CD4-positive, alpha-beta T cell (primary cell): ENCODE measurements around the gene MARCHF3. TPM values are rescaled to one million over a fixed set of nuclear protein-coding genes. Genes with fewer than 3 reads are reported as not detected.
"Not testable (repeated sequence)": the region's sequence is repeated elsewhere in the genome, so short reads cannot be mapped to it uniquely, and the experiment has no call there.

Experiments
- ATAC-seq: fragments of 200-7000 bp; cut with Tn5 transposase; one replicate; pipeline ENCODE4 v1.10.0; 2022; ENCODE audit warnings: mild to moderate bottlenecking; ENCODE audit not compliant: poor library complexity
- CTCF ChIA-PET: fragments of 350-600 bp; sonication (Branson Sonifier 250); formaldehyde crosslinking; loops from one replicate; lab custom pipeline; 2021; ENCODE audit warnings: antibody characterized with exemption, inconsistent platforms; lab: Charles Lee
- POLR2A ChIA-PET: fragments of 350-600 bp; sonication (Branson Sonifier 250); formaldehyde crosslinking; loops from one replicate; lab custom pipeline; 2021; ENCODE audit warnings: antibody characterized with exemption, inconsistent platforms; lab: Charles Lee
- DNase-seq, 14 experiments: peaks; one replicate each; pipeline ENCODE4 v3.0.0-alpha.2; 2013 to 2020; ENCODE audit warnings: mixed read lengths in 2 of 14
- H3K27ac ChIP-seq, 2 donors: one replicate each; pipeline versions ENCODE4 v1.5.1 to v1.7.0; 2013; ENCODE audit warnings: low read length in 2 of 2, low read depth in 1 of 2, mild to moderate bottlenecking in 1 of 2
- H3K27me3 ChIP-seq, 2 experiments: 1 replicate in 1 of 2; 2 replicates in 1 of 2; pipeline versions ENCODE4 v1.6.1 to v1.7.0; 2013; ENCODE audit warnings: low read length in 2 of 2, control low read depth in 1 of 2, mild to moderate bottlenecking in 1 of 2, moderate library complexity in 1 of 2; ENCODE audit not compliant: insufficient read depth in 2 of 2, control insufficient read depth in 1 of 2
- H3K36me3 ChIP-seq: one replicate; pipeline ENCODE4 v1.6.1; 2013; ENCODE audit warnings: low read length, control low read depth; ENCODE audit not compliant: insufficient read depth
- H3K4me1 ChIP-seq: one replicate; pipeline ENCODE4 v1.6.1; 2013; ENCODE audit warnings: low read length, control low read depth; ENCODE audit not compliant: insufficient read depth
- H3K4me3 ChIP-seq: one replicate; pipeline ENCODE4 v1.5.1; 2013; ENCODE audit warnings: mild to moderate bottlenecking, low read length, moderate library complexity
- H3K9me3 ChIP-seq, 2 experiments: 1 replicate in 1 of 2; 2 replicates in 1 of 2; pipeline versions ENCODE4 v1.6.1 to v1.7.0; 2013; ENCODE audit warnings: low read length in 2 of 2, mild to moderate bottlenecking in 2 of 2, control low read depth in 1 of 2, moderate library complexity in 1 of 2; ENCODE audit not compliant: control insufficient read depth in 1 of 2, insufficient read depth in 1 of 2
- H3K27ac Mint-ChIP-seq: one replicate; pipeline ENCODE4 v1.8.0; 2020; ENCODE audit warnings: mixed read lengths
- H3K27me3 Mint-ChIP-seq: one replicate; pipeline ENCODE4 v1.8.0; 2021; ENCODE audit warnings: mixed read lengths
- H3K36me3 Mint-ChIP-seq: one replicate; pipeline ENCODE4 v1.8.0; 2021; ENCODE audit warnings: low read depth, mixed read lengths
- H3K4me1 Mint-ChIP-seq: one replicate; pipeline ENCODE4 v1.8.0; 2021; ENCODE audit warnings: low read depth, mixed read lengths
- H3K4me3 Mint-ChIP-seq: one replicate; pipeline ENCODE4 v1.8.0; 2020; ENCODE audit warnings: mild to moderate bottlenecking, mixed read lengths
- H3K9me3 Mint-ChIP-seq: one replicate; pipeline ENCODE4 v1.8.0; 2020; ENCODE audit warnings: mixed read lengths
- intact Hi-C, 2 experiments: fragments of 100-400 bp; cut with DNase I in 1 of 2; cut with micrococcal nuclease in 1 of 2; formaldehyde crosslinking; loops; one replicate each; pipeline versions ENCODE4 v1.15.1 to v1.9.0; 2023 to 2025; cut with DNase I, micrococcal nuclease
- total RNA-seq, 174 experiments: library from RNA in 2 of 174; stranded (reverse) in 2 of 174; gene quantifications; one replicate each; pipeline ENCODE4 v1.2.3 and lab custom pipeline; 2021 to 2026
- TF ChIP-seq, protein P1 (sequence below): fragments of 200-600 bp; IDR thresholded peaks from one replicate; pipeline ENCODE4 v1.8.0; 2022; ENCODE audit warnings: antibody characterized with exemption, mild to moderate bottlenecking

MARCHF3 gene
- total RNA-seq, 2 experiments from 2014 or later, result 5.2 to 6.2 TPM

DNA sequence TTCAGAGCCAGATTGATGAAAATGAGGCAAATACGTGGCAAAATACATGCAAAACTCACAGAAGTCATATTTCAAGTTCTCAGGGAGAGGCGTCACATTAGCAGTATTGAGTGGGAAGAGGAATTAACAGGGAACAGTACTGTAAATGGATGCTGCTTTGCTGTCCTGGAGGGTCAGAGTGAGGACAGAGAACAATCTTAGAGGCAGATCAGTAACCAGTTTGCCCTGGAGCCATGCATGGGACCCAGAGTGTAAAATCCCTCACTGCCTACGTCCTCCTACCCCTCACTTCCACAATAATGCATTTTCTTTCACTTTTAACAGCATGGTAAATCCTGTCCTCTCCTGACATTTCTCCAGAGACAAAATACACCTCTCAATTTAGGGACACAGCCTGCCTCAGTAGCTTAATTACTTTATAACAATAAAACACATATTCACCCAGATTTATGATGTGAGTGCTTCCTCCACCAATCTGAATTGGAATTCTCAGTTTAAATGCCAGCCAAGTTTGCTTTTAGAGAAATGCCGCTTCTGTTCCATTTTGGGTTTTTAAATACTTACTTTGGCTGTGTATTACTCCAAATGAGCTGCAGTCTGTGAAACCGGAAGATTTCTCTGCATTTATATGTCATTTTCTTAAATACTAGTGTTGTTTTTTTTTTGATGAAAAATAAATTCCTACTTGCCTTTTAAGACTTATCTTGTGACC is 183.5 kb downstream of the MARCHF3 start:
- no peaks in the 10 kb centered on the region for H3K9me3 Mint-ChIP-seq
- Histone ChIP-seq H3K36me3 (no peaks in the 10 kb centered on the region), H3K4me3 (no peak overlapping the region), H3K9me3 (no peaks in the 10 kb centered on the region), H3K4me1 (peaks cover 19% of the 10 kb centered on the region), H3K27me3 (no peaks in the 10 kb centered on the region), H3K27ac (peak overlapping the region in 1 of 2 donors; percentile 24)
- H3K4me3 Mint-ChIP-seq, result no peak overlapping the region
- peaks cover 42% of the 10 kb centered on the region for H3K4me1 Mint-ChIP-seq
- ATAC-seq (no peak), DNase-seq (no peak)
- H3K27me3 Mint-ChIP-seq, result no peaks in the 10 kb centered on the region
- H3K27ac Mint-ChIP-seq, result peak overlapping the region; percentile 90
- ChIA-PET CTCF (no interaction called here), POLR2A (no interaction called here)
- TF ChIP-seq, protein P1, sequence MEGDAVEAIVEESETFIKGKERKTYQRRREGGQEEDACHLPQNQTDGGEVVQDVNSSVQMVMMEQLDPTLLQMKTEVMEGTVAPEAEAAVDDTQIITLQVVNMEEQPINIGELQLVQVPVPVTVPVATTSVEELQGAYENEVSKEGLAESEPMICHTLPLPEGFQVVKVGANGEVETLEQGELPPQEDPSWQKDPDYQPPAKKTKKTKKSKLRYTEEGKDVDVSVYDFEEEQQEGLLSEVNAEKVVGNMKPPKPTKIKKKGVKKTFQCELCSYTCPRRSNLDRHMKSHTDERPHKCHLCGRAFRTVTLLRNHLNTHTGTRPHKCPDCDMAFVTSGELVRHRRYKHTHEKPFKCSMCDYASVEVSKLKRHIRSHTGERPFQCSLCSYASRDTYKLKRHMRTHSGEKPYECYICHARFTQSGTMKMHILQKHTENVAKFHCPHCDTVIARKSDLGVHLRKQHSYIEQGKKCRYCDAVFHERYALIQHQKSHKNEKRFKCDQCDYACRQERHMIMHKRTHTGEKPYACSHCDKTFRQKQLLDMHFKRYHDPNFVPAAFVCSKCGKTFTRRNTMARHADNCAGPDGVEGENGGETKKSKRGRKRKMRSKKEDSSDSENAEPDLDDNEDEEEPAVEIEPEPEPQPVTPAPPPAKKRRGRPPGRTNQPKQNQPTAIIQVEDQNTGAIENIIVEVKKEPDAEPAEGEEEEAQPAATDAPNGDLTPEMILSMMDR, result no peak
- no peaks in the 10 kb centered on the region for H3K36me3 Mint-ChIP-seq
- intact Hi-C loops, result no loop called here

DNA sequence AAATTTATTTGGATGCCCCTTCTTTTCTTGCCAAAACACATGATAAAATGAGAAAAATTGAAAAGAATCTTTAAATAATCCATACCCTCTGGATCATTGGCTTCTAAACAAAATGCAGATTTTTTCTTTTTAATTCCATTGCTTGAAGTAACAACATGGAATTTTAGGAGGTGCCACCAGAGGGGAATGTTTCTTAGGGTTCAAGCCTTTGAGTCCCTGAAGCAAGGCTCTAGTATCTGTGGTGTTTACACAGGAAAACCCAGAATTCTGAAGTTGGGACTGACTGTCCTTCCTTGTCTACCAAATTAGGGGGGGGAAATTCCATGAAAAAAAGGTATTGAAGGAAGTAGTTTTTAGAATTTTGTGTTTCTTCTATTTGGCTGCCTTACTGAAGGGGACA is 184.0 kb downstream of the MARCHF3 start:
- Mint-ChIP-seq H3K4me3 (no peak overlapping the region), H3K4me1 (peaks cover 37% of the 10 kb centered on the region), H3K36me3 (no peaks in the 10 kb centered on the region), H3K9me3 (no peaks in the 10 kb centered on the region), H3K27me3 (no peaks in the 10 kb centered on the region), H3K27ac (peak overlapping the region; percentile 90)
- intact Hi-C loops, result no loop called here
- Histone ChIP-seq H3K4me3 (no peak overlapping the region), H3K27ac (peak overlapping the region in 1 of 2 donors; percentile 24), H3K36me3 (no peaks in the 10 kb centered on the region), H3K9me3 (no peaks in the 10 kb centered on the region), H3K27me3 (no peaks in the 10 kb centered on the region), H3K4me1 (peaks cover 13% of the 10 kb centered on the region)
- TF ChIP-seq, protein P1, result no peak
- ATAC-seq (no peak), DNase-seq (no peak)
- CTCF ChIA-PET, result no interaction called here
- POLR2A ChIA-PET, result interaction anchor here (1.0 to 1.6 kb wide), 9 partner anchors 8 to 383 kb away, joined by 3 to 18 read pairs (median 7); partner anchors contain the start of genes LMNB1 and MARCHF3

DNA sequence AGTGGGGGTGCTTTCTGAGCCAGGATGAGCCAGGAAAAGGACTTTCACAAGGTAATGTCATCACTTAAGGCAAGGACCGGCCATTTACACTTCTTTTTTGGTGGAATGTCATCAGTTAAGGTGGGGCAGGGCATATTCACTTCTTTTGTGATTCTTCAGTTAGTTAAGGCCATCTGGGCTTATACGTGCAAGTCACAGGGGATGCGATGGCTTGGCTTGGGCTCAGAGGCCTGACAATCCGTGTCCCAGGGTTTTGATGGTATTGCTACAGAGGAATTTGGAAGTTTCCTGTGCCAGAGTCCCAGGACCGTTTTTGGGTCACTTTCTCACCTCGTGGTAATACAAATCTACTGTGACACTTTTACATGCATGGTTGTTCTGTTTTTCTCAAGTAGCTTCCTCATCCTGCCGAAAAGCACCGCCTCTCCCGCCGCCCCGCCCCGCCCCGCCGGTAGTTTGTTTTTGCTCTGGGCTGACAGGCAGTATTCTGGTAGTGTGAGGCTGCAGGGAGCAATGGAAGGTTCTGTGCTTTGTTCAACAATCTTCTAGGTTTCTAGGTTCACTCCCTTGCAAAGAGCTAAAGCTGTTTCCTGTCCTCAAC is 184.8 kb downstream of the MARCHF3 start:
- ATAC-seq, result peak; percentile 99
- peak overlapping the region; percentile 90 for H3K27ac Mint-ChIP-seq
- peak overlapping the region in 1 of 2 donors; percentile 49 for H3K27ac ChIP-seq
- H3K9me3 ChIP-seq, H3K27me3 ChIP-seq, H3K36me3 ChIP-seq, H3K4me1 ChIP-seq, CTCF ChIA-PET, H3K36me3 Mint-ChIP-seq, H3K9me3 Mint-ChIP-seq, H3K4me3 ChIP-seq, H3K27me3 Mint-ChIP-seq: not testable (repeated sequence)
- H3K4me3 Mint-ChIP-seq, result peak overlapping the region; percentile 22
- intact Hi-C loops, result loop anchor here in 1 of 2 experiments (2.0 kb wide), 1 partner anchor 185 kb away; the partner anchor contains the start of gene MARCHF3
- POLR2A ChIA-PET, result interaction anchor here (0.6 to 1.6 kb wide), 13 partner anchors 8 to 384 kb away, joined by 3 to 18 read pairs (median 3); partner anchors contain the start of genes LMNB1 and MARCHF3
- DNase-seq, result peak; percentile 54 to 88 (median 72)
- H3K4me1 Mint-ChIP-seq, result peaks cover 29% of the 10 kb centered on the region

- H3K27ac ChIP-seq, H3K36me3 ChIP-seq, H3K9me3 ChIP-seq, H3K27me3 ChIP-seq, DNase-seq, H3K4me3 Mint-ChIP-seq, POLR2A ChIA-PET, H3K36me3 Mint-ChIP-seq, H3K4me1 ChIP-seq, intact Hi-C loops, CTCF ChIA-PET, ATAC-seq, H3K4me3 ChIP-seq, H3K27me3 Mint-ChIP-seq, H3K9me3 Mint-ChIP-seq: not testable (repeated sequence)
- H3K4me1 Mint-ChIP-seq, result peaks cover 25% of the 10 kb centered on the region
- peak overlapping the region; percentile 28 for H3K27ac Mint-ChIP-seq
These were observed 187.0 kb downstream of the MARCHF3 start for GRCh38 chr5:126843375-126843774.

DNA sequence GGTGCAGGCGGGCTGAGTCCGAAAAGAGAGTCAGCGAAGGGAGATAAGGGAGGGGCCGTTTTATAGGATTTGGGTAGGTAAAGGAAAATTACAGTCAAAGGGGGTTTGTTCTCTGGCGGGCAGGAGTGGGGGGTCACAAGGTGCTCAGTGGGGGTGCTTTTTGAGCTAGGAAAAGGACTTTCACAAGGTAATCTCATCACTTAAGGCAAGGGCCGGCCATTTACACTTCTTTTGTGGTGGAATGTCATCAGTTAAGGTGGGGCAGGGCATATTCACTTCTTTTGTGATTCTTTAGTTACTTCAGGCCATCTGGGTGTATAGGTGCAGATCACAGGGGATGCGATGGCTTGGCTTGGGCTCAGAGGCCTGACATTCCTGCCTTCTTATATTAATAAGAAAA is 191.0 kb downstream of the MARCHF3 start:
- H3K36me3 ChIP-seq, result peaks cover 12% of the 10 kb centered on the region
- not testable (repeated sequence) for H3K27me3 Mint-ChIP-seq, H3K4me1 ChIP-seq, ATAC-seq, H3K4me1 Mint-ChIP-seq, H3K27ac Mint-ChIP-seq, H3K27ac ChIP-seq, H3K9me3 ChIP-seq, H3K4me3 ChIP-seq, H3K4me3 Mint-ChIP-seq, DNase-seq, H3K9me3 Mint-ChIP-seq, H3K27me3 ChIP-seq
- H3K36me3 Mint-ChIP-seq, result peaks cover 30% of the 10 kb centered on the region
- intact Hi-C loops, result loop anchor here (2.0 to 5.0 kb wide), 4 partner anchors 13 to 653 kb away; no protein-coding TSS in a partner anchor
- CTCF ChIA-PET, result interaction anchor here (3.4 kb wide), 1 partner anchor 474 kb away, joined by 15 read pairs; no protein-coding TSS in a partner anchor
- POLR2A ChIA-PET, result interaction anchor here (0.7 kb wide), 1 partner anchor 10 kb away, joined by 4 read pairs; no protein-coding TSS in a partner anchor
